ENCODE results near the gene TENT5C. TPM values are rescaled to one million over a fixed set of nuclear protein-coding genes. Genes with fewer than 3 reads are reported as not detected.

The TENT5C gene
- total and polyA plus RNA-seq, 10 of the 15 experiments (the other 5 are each of a cell fraction or from before 2014, with no cell fraction given): 0.19 to 2.4 (median 0.78) TPM

DNA sequence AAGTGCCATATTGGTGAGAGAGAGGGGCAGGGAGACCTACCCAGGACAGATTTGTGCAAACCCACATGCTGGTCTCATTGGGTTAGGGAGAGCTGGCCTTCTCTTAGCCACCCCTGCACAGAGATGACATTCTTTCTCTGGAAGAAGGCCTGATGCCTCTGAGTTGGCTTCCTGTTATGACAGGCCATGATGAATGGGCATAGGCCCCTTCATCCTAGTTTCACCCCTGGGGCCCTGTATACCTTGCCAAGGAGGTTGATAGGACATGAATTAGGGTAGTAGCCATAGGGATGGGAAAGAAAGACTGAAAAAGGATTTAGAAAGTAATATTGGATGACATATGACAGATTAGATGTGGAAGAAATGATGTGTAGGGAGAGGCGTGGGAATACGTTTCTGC lies 46.6 kb downstream of the TENT5C start:
- H3K4me3 ChIP-seq: no peak overlapping the region
- WGBS (ENCODE audit: insufficient coverage, insufficient replicate concordance, low lambda C conversion rate, missing lambda C conversion rate): 100% methylated on average over 2 of the region's 2 CpGs
- no peak overlapping the region for H2AFZ ChIP-seq (ENCODE audit: control insufficient read depth, low read depth, low read length)
- SMC1A ChIA-PET (ENCODE audit: uncharacterized antibody, unreplicated experiment): no interaction called here
- FAIRE-seq (no peak), ATAC-seq (no peak), DNase-seq (ENCODE audit: low read depth, low spot score) (no peak)
- peaks cover 2% of the 10 kb centered on the region; the same call in 1 of the 3 replicates for H3K9me3 ChIP-seq (replicated peaks; ENCODE audit: control insufficient read depth, insufficient read depth, low read length)
- RAD21 ChIA-PET (ENCODE audit: unreplicated experiment): no interaction called here
- no peak overlapping the region for H3K27ac ChIP-seq (ENCODE audit: control insufficient read depth, insufficient read depth)
- TF ChIP-seq CREM (IDR thresholded peaks at IDR 0.05; ENCODE audit: low read depth) (no peak), PKNOX1 (IDR thresholded peaks at IDR 0.05) (peak; percentile 12; the same call in 1 of the 2 replicates)
- POLR2A ChIA-PET: no interaction called here
- H3K4me1 ChIP-seq (ENCODE audit: control insufficient read depth, insufficient read depth, low read length): peaks cover 45% of the 10 kb centered on the region
- no peak overlapping the region for H3K9ac ChIP-seq (ENCODE audit: control insufficient read depth, insufficient read depth, low read length)
- in situ Hi-C loops (cut with MboI): loop anchor here (25.0 kb wide), 1 partner anchor 1090 kb away; the partner anchor contains the start of gene CD58
- H3K27me3 ChIP-seq (replicated peaks in 1 of 2; ENCODE audit: control insufficient read depth in 2 of 2, insufficient read depth in 2 of 2, low read length in 1 of 2): peaks cover 0 to 3% of the 10 kb centered on the region in 2 experiments; a peak in 2 of 4 replicates
- intact Hi-C loops (cut with micrococcal nuclease; ENCODE audit: unreplicated experiment): no loop called here
- BruUV-seq (replicated peaks): no TSS peak
- H3K36me3 ChIP-seq (ENCODE audit: control insufficient read depth in 2 of 2, insufficient read depth in 2 of 2, low read length in 1 of 2): no peaks in the 10 kb centered on the region
- no peak overlapping the region for H3K4me2 ChIP-seq (ENCODE audit: control insufficient read depth, insufficient read depth)
- no peaks in the 10 kb centered on the region for H4K20me1 ChIP-seq (ENCODE audit: control insufficient read depth, insufficient read depth)
- no peaks in the 10 kb centered on the region for H3K79me2 ChIP-seq (ENCODE audit: control insufficient read depth, insufficient read depth, low read length)
- CTCF ChIA-PET: no interaction called here

GRCh38 chr1:117653195-117653594 lies 47.3 kb downstream of the TENT5C start:
- H3K9ac ChIP-seq (ENCODE audit: control insufficient read depth, insufficient read depth, low read length): no peak overlapping the region
- in situ Hi-C loops (cut with MboI): loop anchor here (25.0 kb wide), 1 partner anchor 1091 kb away; the partner anchor contains the start of gene CD58
- intact Hi-C loops (cut with micrococcal nuclease; ENCODE audit: unreplicated experiment): no loop called here
- WGBS (ENCODE audit: insufficient coverage, insufficient replicate concordance, low lambda C conversion rate, missing lambda C conversion rate): 100% methylated on average over 4 of the region's 4 CpGs
- H3K79me2 ChIP-seq (ENCODE audit: control insufficient read depth, insufficient read depth, low read length): no peaks in the 10 kb centered on the region
- RAD21 ChIA-PET (ENCODE audit: unreplicated experiment): no interaction called here
- no peaks in the 10 kb centered on the region for H3K36me3 ChIP-seq (ENCODE audit: control insufficient read depth in 2 of 2, insufficient read depth in 2 of 2, low read length in 1 of 2)
- H3K27ac ChIP-seq (ENCODE audit: control insufficient read depth, insufficient read depth): no peak overlapping the region
- H4K20me1 ChIP-seq (ENCODE audit: control insufficient read depth, insufficient read depth): no peaks in the 10 kb centered on the region
- peaks cover 2% of the 10 kb centered on the region; the same call in 1 of the 3 replicates for H3K9me3 ChIP-seq (replicated peaks; ENCODE audit: control insufficient read depth, insufficient read depth, low read length)
- CTCF ChIA-PET: interaction anchor here (0.7 kb wide), 1 partner anchor 46 kb away, joined by 3 read pairs; no protein-coding TSS in a partner anchor
- BruUV-seq (replicated peaks): no TSS peak
- peaks cover 48% of the 10 kb centered on the region for H3K4me1 ChIP-seq (ENCODE audit: control insufficient read depth, insufficient read depth, low read length)
- FAIRE-seq (no peak), ATAC-seq (no peak), DNase-seq (ENCODE audit: low read depth, low spot score) (no peak)
- POLR2A ChIA-PET: no interaction called here
- no peak overlapping the region for H3K4me3 ChIP-seq
- no peak overlapping the region for H2AFZ ChIP-seq (ENCODE audit: control insufficient read depth, low read depth, low read length)
- peaks cover 0 to 3% of the 10 kb centered on the region in 2 experiments; a peak in 2 of 4 replicates for H3K27me3 ChIP-seq (replicated peaks in 1 of 2; ENCODE audit: control insufficient read depth in 2 of 2, insufficient read depth in 2 of 2, low read length in 1 of 2)
- H3K4me2 ChIP-seq (ENCODE audit: control insufficient read depth, insufficient read depth): no peak overlapping the region; the same call in 1 of the 2 replicates
- SMC1A ChIA-PET (ENCODE audit: uncharacterized antibody, unreplicated experiment): no interaction called here
- no peak for TF ChIP-seq YY1 (IDR thresholded peaks at IDR 0.05; ENCODE audit: low read depth, low read length)
- TF ChIP-seq ZBTB40 (IDR thresholded peaks at IDR 0.05; ENCODE audit: borderline replicate concordance): no peak
- no peak for TF ChIP-seq RUNX3 (IDR thresholded peaks at IDR 0.05; ENCODE audit: low read length)
- TF ChIP-seq ZNF24 (IDR thresholded peaks at IDR 0.05): no peak
- no peak for TF ChIP-seq ESRRA (IDR thresholded peaks at IDR 0.05; ENCODE audit: low read length)
- no peak for TF ChIP-seq HDAC6 (IDR thresholded peaks at IDR 0.05; ENCODE audit: unreplicated experiment)
- TF ChIP-seq SRF (IDR thresholded peaks at IDR 0.05; ENCODE audit: low read depth in 2 of 2, low read length in 2 of 2): no peak
- TF ChIP-seq TCF12 (IDR thresholded peaks at IDR 0.05; ENCODE audit: low read depth, low read length): no peak
- TF ChIP-seq CBX3 (IDR thresholded peaks at IDR 0.05; ENCODE audit: borderline replicate concordance, low read depth): no peak
- no peak for TF ChIP-seq ZNF207 (IDR thresholded peaks at IDR 0.05; ENCODE audit: borderline replicate concordance)
- TF ChIP-seq MXI1 (IDR thresholded peaks at IDR 0.05; ENCODE audit: low read depth, low read length): no peak

Data from GM12878 (cell line).